HFF-Myc (cell line): ENCODE data around the gene GUSB.
"Not testable (repeated sequence)": the region's sequence is repeated elsewhere in the genome, so short reads cannot be mapped to it uniquely, and the experiment has no call there.

Experiments
- DNase-seq: peaks from one replicate; pipeline ENCODE4 v3.0.0-alpha.2; 2011; ENCODE audit warnings: low read depth; ENCODE audit errors: extremely low read depth
- H3K4me3 ChIP-seq: replicated peaks from 2 replicates; pipeline ENCODE4 v1.5.1; 2011; ENCODE audit warnings: low read depth, mild to moderate bottlenecking, control low read depth, low read length
- TF ChIP-seq, protein P1 (sequence below): IDR thresholded peaks from 2 replicates; pipeline ENCODE4 v1.5.1; 2012; ENCODE audit warnings: mild to moderate bottlenecking, low read depth, low read length, control low read depth; ENCODE audit errors: missing control alignments

GUSB gene

DNA sequence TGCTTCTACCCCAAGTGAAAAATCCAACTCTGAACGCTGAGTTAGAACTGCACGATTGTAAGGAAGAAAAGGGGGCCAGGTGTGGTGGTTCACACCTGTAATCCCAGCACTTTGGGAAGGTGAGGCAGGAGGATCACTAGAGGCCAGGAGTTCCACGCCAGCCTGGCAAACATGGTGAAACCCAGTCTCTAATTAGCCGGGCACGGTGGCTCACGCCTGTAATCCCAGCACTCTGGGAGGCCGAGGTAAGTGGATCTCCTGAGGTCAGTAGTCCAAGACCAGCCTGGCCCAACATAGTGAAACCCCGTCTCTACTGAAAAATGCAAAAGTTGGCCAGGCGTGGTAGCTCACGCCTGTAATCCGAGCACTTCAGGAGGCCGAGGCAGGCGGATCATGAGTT is 9.0 kb downstream of the GUSB start:
- no peak for DNase-seq
- H3K4me3 ChIP-seq, result no peak overlapping the region
- TF ChIP-seq, protein P1, sequence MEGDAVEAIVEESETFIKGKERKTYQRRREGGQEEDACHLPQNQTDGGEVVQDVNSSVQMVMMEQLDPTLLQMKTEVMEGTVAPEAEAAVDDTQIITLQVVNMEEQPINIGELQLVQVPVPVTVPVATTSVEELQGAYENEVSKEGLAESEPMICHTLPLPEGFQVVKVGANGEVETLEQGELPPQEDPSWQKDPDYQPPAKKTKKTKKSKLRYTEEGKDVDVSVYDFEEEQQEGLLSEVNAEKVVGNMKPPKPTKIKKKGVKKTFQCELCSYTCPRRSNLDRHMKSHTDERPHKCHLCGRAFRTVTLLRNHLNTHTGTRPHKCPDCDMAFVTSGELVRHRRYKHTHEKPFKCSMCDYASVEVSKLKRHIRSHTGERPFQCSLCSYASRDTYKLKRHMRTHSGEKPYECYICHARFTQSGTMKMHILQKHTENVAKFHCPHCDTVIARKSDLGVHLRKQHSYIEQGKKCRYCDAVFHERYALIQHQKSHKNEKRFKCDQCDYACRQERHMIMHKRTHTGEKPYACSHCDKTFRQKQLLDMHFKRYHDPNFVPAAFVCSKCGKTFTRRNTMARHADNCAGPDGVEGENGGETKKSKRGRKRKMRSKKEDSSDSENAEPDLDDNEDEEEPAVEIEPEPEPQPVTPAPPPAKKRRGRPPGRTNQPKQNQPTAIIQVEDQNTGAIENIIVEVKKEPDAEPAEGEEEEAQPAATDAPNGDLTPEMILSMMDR, result no peak

DNA sequence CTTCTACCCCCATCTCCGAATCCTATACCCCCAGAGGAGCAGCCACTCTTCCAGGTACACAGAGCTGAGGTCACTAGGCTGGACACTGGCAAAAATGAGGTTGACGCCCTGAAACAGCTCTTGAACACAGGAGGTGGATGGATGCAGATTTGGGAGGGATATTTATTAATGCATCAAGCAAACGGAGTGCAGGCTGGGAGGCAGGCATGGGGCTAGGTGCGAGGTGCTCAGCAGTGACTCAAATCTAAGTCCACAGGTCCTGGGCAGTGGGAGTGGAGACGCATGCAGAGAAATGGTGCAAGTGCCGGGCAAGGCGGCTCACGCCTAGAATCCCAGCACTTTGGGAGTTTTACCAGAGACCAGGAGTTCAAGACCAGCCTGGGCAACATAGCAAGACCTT is 11.0 kb downstream of the GUSB start:
- H3K4me3 ChIP-seq, result no peak overlapping the region
- DNase-seq, result no peak

DNA sequence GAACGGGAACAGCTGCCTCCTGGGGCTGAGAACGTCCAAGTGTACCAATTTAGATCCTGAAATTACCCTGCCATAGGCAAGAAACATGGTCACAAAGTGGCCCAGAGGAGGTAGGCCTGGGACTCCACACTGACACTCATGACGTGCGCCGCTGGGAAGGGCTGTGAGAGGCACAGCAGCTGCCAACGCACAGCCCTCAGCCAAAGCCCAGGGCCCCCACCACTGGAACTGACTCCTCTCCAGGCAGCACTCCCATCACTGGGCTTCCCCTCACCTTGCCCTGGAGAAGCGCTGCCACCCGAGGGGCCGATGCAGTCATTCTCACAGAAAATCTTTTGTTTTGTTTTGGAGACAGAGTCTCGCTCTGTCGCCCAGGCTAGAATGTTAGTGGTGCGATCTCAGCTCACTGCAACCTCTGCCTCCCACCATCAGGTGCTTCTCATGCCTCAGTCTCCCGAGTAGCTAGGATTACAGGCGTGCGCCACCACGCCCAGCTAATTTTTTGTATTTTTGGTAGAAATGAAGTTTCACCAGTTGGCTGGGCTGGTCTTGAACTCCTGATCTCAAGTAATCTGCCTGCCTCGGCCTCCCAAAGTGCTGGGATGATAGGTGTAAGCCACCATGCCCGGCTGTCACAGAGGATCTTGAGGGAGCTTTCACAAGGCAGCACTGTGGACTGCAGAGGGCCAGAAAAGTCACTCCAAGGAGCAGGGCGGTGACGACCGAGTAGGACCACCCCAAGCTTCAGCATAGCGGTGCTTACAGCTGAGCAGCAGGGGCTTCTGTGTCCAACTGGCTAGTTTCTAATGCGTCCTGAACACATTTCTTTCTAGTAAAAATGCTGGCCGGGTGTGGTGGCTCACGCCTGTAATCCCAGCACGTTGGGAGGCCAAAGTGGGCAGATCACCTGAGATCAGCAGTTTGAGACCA is 13.5 kb downstream of the GUSB start:
- DNase-seq, result no peak
- H3K4me3 ChIP-seq, result no peak overlapping the region
- TF ChIP-seq, protein P1, result no peak

More for the DNA sequence above, 11.0 kb downstream of the GUSB start:
- TF ChIP-seq, protein P1, result no peak

DNA sequence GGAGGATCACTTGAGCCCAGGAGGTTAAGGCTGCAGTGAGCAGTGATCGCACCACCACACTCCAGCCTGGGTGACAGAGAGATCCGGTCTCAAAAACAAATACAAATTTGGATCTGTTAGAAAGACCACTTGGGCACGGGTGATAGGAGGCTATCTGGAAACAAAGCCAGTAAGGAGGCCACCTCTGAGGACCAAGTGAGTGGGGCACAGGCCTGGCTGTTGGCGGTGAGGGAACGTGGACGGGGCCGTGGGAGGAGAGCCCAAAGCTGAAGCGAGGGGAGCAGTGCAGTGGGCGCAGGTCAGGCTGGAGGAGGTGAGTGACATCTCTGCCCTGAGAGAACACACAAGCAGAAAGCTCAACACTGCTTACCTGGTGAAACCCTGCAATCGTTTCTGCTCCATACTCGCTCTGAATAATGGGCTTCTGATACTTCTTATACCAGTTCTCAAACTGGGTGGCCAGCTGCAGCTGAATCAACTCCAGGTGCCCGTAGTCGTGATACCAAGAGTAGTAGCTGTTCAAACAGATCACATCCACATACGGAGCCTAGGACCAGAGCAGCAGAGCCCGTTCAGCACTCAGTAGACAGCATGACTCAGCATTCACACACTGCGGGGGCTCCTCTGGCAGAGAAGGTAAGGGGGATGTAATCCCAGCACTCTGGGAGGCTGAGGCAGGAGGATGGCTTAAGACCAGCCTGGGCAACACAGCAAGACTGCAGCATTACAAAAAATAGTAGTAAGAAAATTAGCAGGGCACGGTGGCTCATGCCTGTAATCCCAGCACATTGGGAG is 14.5 kb downstream of the GUSB start:
- no peak overlapping the region for H3K4me3 ChIP-seq
- TF ChIP-seq, protein P1, result no peak
- DNase-seq, result no peak

DNA sequence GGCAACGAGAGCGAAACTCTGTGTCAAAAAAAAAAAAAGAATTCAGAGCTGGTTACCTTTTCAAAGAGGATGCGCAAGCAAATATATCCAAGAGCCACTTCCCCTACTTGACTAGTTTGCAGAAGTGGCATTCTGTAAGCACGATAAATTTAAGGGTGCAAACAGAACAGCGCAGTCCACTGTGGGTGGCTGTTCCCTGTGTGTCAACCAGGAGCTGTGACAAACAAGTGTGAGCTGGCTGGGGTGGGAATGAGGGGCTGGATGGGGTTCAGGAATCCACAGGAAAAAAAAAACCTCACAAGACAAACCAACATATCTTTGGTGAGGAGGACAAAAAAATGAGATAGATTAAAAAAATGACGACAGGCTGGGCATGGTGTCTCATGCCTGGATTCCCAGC is 15.9 kb downstream of the GUSB start:
- TF ChIP-seq, protein P1, result no peak
- no peak for DNase-seq
- H3K4me3 ChIP-seq, result no peak overlapping the region

DNA sequence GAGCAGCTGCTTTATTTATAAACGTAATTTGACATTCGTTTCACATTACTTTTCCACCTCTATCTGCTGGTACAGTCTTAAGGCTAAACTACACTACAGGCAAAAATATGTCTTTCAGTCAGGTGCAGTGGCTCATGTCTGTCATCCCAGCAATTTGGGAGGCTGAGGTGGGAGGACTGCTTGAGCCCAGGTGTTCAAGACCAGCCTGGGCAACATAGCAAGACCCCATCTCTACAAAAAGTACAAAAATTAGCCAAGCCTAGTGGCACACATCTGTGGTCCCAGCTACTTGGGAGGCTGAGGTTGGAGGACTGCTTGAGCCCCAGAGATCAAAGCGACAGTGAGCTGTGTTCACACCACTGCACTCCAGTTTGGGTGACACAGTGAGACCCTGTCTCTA is 17.3 kb downstream of the GUSB start:
- DNase-seq, H3K4me3 ChIP-seq: not testable (repeated sequence)

DNA sequence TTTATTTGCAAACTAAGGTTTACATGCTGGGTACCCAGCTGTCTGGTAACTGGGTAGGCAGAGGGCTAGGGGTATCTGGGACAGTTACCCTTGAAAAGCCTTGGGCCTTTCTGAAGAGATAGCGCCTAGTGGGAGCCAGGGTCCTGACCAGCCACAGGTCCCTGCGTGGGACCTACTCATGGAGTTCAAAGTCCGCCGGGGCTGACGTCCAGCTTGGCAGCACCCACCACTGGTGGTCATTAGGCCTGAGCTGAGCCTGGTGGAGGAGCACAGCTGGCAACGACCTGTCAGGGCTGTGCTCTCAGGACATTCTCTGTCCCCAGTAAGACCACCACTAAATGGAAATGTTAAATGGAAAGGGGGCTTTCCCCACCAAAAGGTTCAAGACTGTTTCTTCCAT is 20.0 kb downstream of the GUSB start:
- H3K4me3 ChIP-seq, result no peak overlapping the region
- DNase-seq, result no peak
- TF ChIP-seq, protein P1, result no peak
